Panc1 (cell line): ENCODE measurements around the gene WIPF2.

Experiments used
- POLR2AphosphoS5 ChIP-seq: IDR thresholded peaks from 2 replicates; pipeline ENCODE4 v1.6.1; 2012; ENCODE audit warnings: mild to moderate bottlenecking, low read depth, low read length, moderate library complexity
- TF ChIP-seq, protein P1 (sequence below): fragments of 450-650 bp; IDR thresholded peaks from 2 replicates; pipeline ENCODE4 v1.5.1; 2017; ENCODE audit warnings: mild to moderate bottlenecking

GRCh38 chr17:40316571-40317344 is 97.7 kb downstream of the WIPF2 start:
- TF ChIP-seq, protein P1, sequence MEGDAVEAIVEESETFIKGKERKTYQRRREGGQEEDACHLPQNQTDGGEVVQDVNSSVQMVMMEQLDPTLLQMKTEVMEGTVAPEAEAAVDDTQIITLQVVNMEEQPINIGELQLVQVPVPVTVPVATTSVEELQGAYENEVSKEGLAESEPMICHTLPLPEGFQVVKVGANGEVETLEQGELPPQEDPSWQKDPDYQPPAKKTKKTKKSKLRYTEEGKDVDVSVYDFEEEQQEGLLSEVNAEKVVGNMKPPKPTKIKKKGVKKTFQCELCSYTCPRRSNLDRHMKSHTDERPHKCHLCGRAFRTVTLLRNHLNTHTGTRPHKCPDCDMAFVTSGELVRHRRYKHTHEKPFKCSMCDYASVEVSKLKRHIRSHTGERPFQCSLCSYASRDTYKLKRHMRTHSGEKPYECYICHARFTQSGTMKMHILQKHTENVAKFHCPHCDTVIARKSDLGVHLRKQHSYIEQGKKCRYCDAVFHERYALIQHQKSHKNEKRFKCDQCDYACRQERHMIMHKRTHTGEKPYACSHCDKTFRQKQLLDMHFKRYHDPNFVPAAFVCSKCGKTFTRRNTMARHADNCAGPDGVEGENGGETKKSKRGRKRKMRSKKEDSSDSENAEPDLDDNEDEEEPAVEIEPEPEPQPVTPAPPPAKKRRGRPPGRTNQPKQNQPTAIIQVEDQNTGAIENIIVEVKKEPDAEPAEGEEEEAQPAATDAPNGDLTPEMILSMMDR = no peak
- no peak for TF ChIP-seq POLR2AphosphoS5
